GM19238 (cell line): Measurements from ENCODE around the gene EVI5L.
A peak's percentile ranks its signal among the peaks of the same experiment; 100 is the strongest.
"Not testable (repeated sequence)": the region's sequence is repeated elsewhere in the genome, so short reads cannot be mapped to it uniquely, and the experiment has no call there.

Source experiments
- DNase-seq: peaks from one replicate; pipeline ENCODE4 v3.0.0; 2011; ENCODE audit warnings: low spot score; ENCODE audit not compliant: insufficient read length

Gene EVI5L

GRCh38 chr19:7829561-7830271 lies at the start of gene EVI5L:
Gene EVI5L (plus strand): TSS chr19:7830218. CDS start chr19:7846543, 16,325 bp downstream.
- DNase-seq, result peak; percentile 100

GRCh38 chr19:7781157-7781556 lies 48.9 kb upstream of the EVI5L start:
- DNase-seq, result no peak

GRCh38 chr19:7783991-7784423 lies 46.0 kb upstream of the EVI5L start:
- no peak for DNase-seq

GRCh38 chr19:7784856-7785255 lies 45.2 kb upstream of the EVI5L start:
- DNase-seq, result no peak

- DNase-seq, result no peak
These were observed 42.9 kb upstream of the EVI5L start for GRCh38 chr19:7787141-7787540.

- no peak for DNase-seq
These were observed 42.3 kb upstream of the EVI5L start for GRCh38 chr19:7787602-7788177.

- no peak for DNase-seq
These were observed 41.7 kb upstream of the EVI5L start for GRCh38 chr19:7788178-7788932.

GRCh38 chr19:7788933-7789323 lies 41.1 kb upstream of the EVI5L start:
- no peak for DNase-seq

GRCh38 chr19:7789447-7789846 lies 40.6 kb upstream of the EVI5L start:
- no peak for DNase-seq

GRCh38 chr19:7790416-7790815 lies 39.6 kb upstream of the EVI5L start:
- no peak for DNase-seq

GRCh38 chr19:7792281-7792680 lies 37.7 kb upstream of the EVI5L start:
- no peak for DNase-seq

- DNase-seq, result not testable (repeated sequence)
These were observed 37.3 kb upstream of the EVI5L start for GRCh38 chr19:7792701-7793100.

- no peak for DNase-seq
These were observed 36.5 kb upstream of the EVI5L start for GRCh38 chr19:7793493-7793892.

- DNase-seq, result no peak
These were observed 34.4 kb upstream of the EVI5L start for GRCh38 chr19:7795555-7796161.

GRCh38 chr19:7799640-7800355 lies 30.2 kb upstream of the EVI5L start:
- DNase-seq, result peak; percentile 35

- no peak for DNase-seq
These were observed 28.9 kb upstream of the EVI5L start for GRCh38 chr19:7801020-7801570.

- no peak for DNase-seq
These were observed 23.8 kb upstream of the EVI5L start for GRCh38 chr19:7806234-7806633.

GRCh38 chr19:7806876-7807275 lies 23.1 kb upstream of the EVI5L start:
- DNase-seq, result no peak

- no peak for DNase-seq
These were observed 21.9 kb upstream of the EVI5L start for GRCh38 chr19:7808108-7808507.

GRCh38 chr19:7811989-7812388 lies 18.0 kb upstream of the EVI5L start:
- DNase-seq, result no peak

- DNase-seq, result no peak
These were observed 14.7 kb upstream of the EVI5L start for GRCh38 chr19:7815325-7815724.
